ACHN (cell line): ENCODE results near the gene PRRG2.
A peak's percentile ranks its signal among the peaks of the same experiment; 100 is the strongest.

Source experiments
- DNase-seq: peaks from one replicate; pipeline ENCODE4 v3.0.0-alpha.2; 2015
- in situ Hi-C: cut with HindIII; loops from 2 replicates; pipeline ENCODE4 v1.10.0; 2017; ENCODE audit warnings: low sequenced_read_pairs, low pct_ligation_motif_present, low pct_unique_long_range_greater_than_20kb

The PRRG2 gene

DNA sequence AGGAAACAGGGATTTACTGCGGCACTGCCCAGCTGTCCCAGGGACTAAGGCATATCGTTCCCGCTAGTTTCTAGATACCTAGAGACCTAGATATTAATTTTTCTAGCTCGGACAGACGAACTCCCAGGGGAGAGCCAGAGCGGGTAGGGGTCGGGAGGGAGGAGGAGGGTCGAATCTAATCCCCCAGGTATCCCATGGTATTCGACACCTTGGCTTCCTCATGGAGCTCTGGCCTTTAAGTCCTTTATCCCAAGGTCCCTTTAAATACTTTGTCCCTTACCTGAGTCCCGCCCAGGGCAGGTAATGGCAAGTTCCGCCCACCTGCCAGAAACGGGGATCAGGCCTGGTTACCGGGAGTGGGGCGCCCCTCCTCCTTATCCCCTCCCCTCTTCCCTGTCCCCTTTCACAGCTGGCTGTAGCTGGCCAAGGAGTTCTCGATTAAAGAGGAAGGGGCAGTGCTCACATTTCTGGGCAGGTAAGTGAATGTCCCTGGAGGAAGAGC is at the start of gene PRRG2:
PRRG2 (plus strand) TSS at position 310 of the 502 bp plus-strand sequence. CDS start 1,904 bp downstream, outside the sequence.
- DNase-seq, result no peak

DNA sequence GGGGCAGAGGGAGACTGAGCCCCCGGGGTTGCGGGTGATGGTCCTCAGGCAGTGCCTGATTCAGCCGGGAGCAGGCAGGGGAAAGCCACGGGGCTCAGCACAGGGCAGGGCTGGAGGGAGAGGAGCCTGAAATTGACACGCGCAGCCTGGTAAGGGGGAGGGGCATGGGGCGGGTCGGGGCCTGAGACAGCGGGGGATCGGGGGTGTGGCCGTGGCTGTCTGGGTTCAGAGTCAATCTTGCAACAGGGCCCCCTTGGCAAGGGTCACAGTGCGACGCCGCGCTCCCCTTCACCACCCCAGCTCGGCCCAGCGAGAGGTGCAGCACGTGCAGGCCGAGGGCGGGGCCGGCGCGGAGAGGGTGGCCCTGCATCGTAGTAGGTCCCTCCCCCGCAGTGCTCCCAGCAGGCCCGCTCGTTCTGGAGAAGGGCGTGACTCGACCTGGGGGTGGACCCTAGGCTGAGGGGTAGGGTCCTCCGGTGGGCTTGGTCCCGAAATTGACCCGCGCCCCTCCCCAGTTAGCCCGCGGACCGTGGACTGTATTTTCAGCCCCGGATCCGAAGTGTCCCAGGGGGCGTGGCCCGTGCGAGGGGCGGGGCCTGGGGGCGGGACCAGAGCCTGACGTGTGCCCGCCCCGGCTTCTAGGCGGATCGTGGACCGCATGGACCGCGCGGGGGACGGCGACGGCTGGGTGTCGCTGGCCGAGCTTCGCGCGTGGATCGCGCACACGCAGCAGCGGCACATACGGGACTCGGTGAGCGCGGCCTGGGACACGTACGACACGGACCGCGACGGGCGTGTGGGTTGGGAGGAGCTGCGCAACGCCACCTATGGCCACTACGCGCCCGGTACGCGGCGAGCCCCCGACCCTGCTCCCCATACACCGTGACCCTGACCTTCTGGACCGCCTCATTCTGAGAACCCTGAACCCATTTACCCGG is 47.3 kb upstream of the PRRG2 start:
- peak; percentile 57 for DNase-seq
- in situ Hi-C loops, result no loop called here

More for the DNA sequence above, at the start of gene PRRG2:
- in situ Hi-C loops, result no loop called here

DNA sequence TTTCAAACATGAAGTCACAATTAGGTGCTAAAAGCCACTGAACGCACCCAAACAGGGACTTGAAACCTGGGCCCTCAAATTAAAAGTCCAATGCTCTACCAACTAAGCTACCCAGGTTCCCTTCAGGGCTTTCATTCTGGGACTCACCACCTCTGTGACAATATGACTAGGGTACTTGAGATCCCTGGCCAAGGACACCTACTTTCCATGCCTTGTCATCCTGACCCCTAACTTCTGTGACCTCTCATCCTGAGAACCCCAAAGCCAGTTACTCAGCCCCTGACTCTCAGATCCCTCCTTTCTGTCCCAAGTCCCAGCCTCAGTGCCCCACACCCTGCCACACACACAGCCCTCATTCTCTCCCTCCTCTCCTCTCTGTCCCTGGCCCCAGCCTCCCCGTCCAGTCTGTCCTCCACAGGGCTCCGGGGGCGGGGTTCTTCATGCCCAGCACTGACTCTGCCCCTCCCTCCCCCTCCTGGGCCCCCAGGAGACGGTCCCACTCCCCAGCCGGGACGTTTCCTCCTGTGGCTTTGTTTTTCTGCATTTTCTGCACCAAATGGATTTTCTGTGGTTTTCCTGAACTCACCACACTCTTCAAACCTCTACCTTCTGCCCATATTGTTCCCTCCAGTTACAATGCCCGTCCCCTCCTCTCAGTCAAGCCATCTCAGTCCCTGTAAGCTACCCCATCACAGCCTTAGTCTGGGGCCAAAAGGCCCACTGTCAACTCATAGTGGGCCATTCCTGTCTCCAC is 46.3 kb upstream of the PRRG2 start:
- in situ Hi-C loops, result no loop called here
- DNase-seq, result no peak

DNA sequence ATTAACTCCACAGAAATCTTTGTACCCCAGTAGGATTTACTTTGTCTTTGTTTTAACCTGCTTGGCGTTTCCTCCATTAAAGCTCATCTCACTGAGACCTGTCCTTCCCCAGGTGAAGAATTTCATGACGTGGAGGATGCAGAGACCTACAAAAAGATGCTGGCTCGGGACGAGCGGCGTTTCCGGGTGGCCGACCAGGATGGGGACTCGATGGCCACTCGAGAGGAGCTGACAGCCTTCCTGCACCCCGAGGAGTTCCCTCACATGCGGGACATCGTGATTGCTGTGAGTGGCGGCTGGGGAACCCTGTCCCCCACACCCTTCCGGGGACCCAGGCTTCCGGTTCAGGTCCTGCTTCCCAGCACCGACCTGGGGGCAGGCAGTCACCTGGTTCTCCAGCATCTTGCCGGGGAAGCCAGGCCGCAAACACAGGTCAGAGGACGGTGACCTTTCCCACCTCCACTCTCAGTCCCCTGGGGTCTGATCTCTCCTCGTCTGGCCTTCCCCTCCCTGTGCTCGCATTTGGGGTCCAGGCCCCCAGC is 44.1 kb upstream of the PRRG2 start:
- in situ Hi-C loops, result no loop called here
- DNase-seq, result no peak

DNA sequence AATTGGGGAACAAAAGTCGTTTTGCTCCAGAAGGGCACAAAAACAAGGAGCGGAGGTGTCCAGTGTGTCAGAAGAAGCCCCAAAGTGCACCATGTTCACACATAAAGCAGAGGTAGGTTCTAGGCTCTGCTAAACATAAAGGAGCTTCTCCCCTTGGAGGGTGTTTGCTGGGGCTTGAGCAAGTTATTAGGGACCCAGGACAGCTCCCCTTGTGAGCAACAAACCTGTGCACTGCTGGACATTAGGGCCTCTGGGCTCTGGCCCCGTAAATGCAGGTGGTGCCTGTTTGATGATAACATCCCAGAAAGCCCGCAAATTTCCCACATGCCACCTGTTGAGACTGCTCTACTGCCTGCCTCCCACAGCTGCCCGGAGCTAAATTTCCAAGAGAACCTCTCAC is 42.5 kb upstream of the PRRG2 start:
- no peak for DNase-seq

DNA sequence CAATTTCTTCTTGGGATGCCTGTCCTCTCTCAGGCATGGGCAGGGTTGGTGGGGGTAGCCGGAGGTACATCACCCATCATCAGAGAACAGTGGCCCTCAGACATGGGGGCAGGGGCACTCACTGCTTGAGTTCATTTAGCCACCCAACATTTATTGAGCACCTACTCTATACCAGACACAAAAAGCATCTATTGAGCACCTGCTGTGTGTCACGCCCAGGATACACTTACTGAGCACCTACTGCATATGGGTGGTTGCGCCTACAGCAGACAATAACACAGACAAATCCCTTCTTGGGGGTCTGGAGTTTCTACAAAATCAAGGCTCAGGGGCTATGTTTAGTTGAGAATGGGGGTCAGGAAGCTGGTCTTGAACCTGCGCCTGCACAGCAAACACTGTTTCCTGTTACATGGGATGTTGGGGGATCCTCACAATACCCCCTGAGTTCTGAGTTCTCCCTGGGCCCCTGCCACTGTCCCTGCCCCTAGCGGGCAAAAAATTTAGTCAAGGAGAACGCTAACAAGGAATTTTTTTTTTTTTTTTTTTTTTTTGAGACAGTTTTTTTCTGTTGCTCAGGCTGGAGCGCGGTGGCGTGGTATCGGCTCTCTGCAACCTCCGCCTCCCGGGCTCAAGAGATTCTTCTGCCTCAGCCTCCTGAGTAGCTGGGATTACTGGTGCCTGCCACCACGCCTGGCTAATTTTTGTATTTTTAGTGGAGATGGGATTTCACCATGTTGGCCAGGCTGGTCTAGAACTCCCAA is 41.7 kb upstream of the PRRG2 start:
- in situ Hi-C loops, result no loop called here

More for the DNA sequence above, 42.5 kb upstream of the PRRG2 start:
- in situ Hi-C loops, result no loop called here

DNA sequence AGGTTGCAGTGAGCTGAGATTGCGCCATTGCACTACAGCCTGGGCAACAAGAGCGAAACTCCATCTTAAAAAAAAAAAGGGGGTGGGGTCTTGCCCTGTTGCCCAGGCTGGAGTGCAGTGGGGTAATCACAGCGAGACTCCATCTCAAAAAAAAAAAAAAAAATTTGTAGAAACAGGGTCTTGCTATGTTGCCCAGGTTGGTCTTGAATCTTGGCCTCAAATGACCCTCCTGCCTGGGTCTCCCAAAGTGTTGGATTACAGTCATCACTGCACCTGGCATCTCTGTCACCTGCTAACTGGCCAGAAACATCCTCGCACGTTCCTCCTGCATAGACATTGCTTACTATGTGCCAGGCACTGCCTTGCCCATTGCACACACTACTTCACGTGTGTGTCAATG is 39.2 kb upstream of the PRRG2 start:
- in situ Hi-C loops, result no loop called here
- DNase-seq, result no peak

More for the DNA sequence above, 41.7 kb upstream of the PRRG2 start:
- no peak for DNase-seq

DNA sequence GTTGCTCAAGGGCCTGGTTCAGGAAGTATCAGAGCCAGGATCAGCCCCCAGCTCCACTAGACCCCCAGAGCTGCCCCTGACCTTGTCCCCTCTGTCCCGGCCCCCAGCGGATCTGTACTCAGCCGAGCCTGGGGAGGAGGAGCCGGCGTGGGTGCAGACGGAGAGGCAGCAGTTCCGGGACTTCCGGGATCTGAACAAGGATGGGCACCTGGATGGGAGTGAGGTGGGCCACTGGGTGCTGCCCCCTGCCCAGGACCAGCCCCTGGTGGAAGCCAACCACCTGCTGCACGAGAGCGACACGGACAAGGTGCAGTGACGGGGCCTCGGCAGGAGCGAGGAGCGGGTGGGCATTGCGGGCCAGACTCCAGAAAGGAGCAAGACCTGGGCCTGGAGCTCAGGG is 38.7 kb upstream of the PRRG2 start:
- no peak for DNase-seq
- in situ Hi-C loops, result no loop called here

DNA sequence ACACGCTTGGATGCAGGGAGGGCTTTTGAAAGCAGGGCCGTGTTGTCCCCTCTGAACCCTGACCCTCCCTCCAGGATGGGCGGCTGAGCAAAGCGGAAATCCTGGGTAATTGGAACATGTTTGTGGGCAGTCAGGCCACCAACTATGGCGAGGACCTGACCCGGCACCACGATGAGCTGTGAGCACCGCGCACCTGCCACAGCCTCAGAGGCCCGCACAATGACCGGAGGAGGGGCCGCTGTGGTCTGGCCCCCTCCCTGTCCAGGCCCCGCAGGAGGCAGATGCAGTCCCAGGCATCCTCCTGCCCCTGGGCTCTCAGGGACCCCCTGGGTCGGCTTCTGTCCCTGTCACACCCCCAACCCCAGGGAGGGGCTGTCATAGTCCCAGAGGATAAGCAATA is 38.1 kb upstream of the PRRG2 start:
- in situ Hi-C loops, result no loop called here
- no peak for DNase-seq

DNA sequence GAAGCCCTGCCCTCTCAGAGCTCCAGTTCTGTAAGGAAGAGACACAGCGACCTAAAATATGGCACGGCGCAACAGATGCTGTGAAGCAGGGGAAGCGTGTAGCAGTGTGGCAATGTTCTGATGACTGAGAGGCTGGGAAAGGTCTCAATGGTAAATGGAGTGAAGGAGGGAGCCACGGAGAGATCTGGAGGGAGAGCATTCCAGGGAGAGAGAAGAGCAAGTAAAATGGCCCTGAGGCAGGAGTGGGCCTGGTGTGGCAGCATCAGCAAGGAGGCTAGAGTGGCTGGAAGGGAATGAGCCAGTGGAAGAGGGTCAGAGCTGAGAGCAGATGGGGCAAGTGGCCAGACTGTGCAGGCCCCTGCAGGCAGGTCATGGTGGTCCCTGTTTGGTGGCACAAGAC is 37.0 kb upstream of the PRRG2 start:
- DNase-seq, result no peak
- in situ Hi-C loops, result no loop called here

DNA sequence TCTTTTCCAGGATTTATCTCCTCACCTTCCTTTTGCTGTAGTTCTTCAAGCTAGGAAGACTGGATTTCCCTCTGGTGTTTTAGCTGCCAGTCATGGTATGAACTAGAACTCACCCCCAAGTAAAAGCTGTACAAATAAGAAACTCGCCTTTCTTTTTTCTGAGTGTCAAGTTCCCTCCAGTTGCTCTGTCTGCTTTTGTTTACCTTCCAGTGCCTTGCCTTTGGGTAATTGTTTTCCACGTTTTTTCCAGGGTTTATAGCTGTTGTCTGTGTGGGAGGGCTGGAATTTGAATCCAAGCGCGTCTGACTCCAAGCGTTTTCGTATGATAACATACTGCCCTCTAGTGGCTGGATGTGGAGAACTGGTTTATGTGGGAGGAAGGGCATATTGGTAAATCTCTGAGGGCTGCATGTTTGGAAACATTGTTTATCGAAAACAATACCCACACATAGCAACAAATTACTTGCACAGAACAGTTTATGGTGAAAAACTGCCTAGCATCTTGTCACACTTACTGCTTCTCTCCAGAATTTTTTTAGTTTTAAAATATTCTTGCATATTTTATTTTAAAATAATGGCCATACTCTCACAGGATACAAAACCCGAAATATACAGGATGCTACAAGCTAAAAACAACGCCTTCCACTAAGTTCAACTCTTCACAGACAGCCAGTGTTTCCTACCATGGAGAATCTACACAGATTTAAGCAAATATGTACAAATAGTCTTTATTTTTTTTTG is 34.1 kb upstream of the PRRG2 start:
- DNase-seq, result peak; percentile 85
- in situ Hi-C loops, result no loop called here

DNA sequence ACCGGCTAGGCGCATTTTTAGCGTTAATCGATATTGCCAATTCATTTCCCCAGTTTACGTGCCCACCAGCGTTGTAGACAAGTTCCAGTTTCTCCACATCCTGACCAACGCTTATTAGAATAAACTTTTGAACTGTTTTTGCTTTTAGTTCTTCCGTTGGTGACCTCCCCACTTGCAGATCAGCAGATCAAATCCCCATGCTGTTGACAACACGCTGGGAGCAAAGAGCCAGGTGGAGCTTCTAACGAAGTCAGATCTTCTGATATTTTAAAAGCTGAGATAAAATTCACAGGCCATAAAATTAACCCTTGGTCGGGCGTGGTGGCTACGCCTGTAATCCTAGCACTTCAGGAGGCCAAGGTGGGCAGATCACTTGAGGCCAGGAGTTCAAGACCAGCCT is 32.1 kb upstream of the PRRG2 start:
- in situ Hi-C loops, result no loop called here

DNA sequence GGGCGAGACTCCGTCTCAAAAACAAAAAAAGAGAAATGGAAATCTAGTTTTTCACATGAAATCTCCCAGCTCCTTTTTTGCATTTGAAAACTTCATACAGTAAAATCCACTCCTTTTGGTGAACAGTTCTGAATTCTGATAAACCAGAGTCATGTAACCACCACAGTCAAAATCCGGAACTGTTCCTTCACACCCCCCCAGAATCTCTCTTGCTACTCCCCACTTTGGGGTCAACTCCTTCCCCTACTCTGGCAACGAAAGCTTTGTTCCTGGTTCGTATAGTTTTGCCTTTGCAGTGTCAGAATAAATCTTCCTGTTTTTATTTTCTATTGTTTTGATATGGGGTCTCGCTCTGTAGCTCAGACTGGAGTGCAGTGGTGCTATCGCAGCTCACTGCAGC is 29.6 kb upstream of the PRRG2 start:
- no peak for DNase-seq
- in situ Hi-C loops, result no loop called here

More for the DNA sequence above, 32.1 kb upstream of the PRRG2 start:
- DNase-seq, result no peak

DNA sequence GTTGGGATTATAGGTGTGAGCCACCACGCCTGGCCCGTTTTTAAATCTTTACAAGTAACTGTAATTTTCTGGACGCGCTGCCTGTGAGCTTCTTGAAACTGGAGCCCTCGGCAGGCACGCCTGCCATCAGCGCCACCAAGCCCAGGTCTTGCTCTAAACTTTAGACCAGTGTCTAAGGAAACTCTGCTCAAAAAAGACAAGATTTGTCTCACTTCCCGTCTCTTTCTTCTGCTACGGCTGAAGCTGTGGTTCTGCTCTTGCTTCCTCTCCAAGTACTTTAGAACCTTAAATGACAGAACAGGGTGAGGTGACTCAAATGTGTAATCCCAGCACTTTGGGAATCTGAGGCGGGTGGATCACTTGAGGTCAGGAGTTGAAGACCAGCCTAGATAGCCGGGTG is 28.4 kb upstream of the PRRG2 start:
- in situ Hi-C loops, result no loop called here
- no peak for DNase-seq

DNA sequence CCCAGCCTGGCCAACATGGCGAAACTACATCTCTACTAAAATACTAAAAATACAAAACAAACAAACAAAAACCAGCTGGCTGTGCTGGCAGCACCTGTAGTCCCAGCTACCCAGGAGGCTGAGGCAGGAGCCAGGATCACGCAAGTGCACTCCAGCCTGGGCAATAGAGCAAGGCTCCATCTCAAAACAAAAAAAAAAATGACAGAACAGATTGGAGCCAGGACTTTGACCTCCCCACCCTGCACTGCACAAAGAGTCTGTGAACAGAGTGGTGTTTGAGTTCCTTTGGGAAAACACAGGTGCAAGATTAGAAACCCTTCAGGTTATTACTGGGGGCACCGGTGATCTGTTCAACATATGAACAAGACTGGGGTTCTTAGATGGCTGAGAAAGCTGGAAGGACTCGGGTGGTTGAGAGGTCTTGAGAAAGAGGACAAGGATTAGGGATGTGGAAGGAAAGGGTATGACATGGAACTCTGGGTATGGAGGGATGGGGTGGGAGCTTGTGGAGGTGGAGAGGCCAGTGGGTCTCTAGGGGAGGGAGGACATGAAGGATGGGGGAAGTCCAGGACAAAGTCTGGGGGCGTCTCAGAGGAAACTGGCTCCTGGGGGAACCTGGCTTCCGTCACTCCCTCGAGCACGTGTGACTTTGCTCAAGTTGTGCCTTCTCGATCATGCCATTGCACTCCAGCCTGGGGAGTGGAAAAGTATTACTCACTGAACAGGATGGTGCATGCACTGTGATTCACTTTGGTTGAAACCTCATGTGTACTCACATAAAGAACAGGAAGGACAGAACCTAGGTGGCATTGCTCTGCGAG is 27.5 kb upstream of the PRRG2 start:
- in situ Hi-C loops, result no loop called here
- DNase-seq, result no peak

DNA sequence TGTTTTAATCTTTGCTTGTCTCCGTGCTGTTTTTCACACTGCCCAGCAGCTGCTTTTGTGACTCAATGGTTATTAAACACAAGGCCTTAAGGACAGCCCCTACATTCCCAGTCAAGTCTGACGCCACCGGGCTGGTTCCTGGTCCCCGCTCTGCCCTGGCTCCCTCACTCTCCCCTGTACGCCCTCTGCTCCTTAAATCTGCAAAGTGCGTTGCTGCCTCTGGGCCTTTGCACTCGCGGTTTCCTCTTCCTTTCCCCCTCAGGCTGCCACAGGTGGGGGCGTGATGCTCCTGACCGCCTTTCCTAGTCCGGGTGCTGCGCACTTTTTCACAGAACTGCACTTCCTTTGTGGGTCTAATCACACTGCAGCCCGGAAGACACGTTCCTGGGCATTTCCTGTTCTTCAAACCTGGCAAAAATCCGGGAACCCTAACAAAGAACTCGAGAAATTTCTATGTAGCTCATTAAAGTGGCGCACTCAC is 26.4 kb upstream of the PRRG2 start:
- in situ Hi-C loops, result no loop called here
- no peak for DNase-seq
